Right lobe of liver (tissue), 4 donors: ENCODE data around the gene AATK.

Source experiments
- POLR2A ChIP-seq: fragments of 450-650 bp; IDR thresholded peaks from one replicate; pipeline ENCODE4 v1.6.1; 2017; ENCODE audit warnings: antibody characterized with exemption, mild to moderate bottlenecking
- TF ChIP-seq, protein P1 (sequence below), 4 donors: fragments of 200-600 bp in 3 of 4; fragments of 450-650 bp in 1 of 4; IDR thresholded peaks; one replicate each; pipeline versions ENCODE4 v1.5.1 to v1.8.0; 2016 to 2022; ENCODE audit warnings: antibody characterized with exemption in 4 of 4, mild to moderate bottlenecking in 2 of 4
- donor health status: DM: no; HTN: no; CAD: no.
- donor health status: DM: no; HTN: no; CAD: no.
- donor health status: DM: no; HTN: yes; CAD: no.

DNA sequence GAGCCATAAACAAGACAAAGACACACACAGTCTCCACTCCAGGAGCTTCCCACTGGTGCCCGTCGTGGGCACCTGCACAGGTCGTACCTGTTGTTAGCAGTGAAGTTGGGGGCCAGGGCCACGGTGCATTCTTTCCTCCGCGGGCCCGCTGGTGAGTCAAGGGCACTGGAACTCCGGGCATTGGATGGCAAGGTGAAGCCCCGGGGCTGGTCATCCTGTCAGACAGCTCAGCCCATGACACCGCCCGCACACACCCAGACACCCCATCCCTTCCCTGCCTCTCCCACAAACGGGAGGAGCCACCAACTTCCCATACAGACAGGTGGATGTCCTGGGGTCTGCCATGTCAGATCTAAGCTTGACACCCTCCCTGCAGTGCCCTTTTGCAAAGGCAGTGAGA lies 40.6 kb upstream of the AATK start:
- TF ChIP-seq, protein P1, sequence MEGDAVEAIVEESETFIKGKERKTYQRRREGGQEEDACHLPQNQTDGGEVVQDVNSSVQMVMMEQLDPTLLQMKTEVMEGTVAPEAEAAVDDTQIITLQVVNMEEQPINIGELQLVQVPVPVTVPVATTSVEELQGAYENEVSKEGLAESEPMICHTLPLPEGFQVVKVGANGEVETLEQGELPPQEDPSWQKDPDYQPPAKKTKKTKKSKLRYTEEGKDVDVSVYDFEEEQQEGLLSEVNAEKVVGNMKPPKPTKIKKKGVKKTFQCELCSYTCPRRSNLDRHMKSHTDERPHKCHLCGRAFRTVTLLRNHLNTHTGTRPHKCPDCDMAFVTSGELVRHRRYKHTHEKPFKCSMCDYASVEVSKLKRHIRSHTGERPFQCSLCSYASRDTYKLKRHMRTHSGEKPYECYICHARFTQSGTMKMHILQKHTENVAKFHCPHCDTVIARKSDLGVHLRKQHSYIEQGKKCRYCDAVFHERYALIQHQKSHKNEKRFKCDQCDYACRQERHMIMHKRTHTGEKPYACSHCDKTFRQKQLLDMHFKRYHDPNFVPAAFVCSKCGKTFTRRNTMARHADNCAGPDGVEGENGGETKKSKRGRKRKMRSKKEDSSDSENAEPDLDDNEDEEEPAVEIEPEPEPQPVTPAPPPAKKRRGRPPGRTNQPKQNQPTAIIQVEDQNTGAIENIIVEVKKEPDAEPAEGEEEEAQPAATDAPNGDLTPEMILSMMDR (IDR thresholded peaks at IDR 0.05): no peak
- no peak for TF ChIP-seq POLR2A
